A549 (cell line): ENCODE results near the gene MPP4.

Experiments
- EP300 ChIP-seq, 2 experiments: fragments of >200 bp; sonication (Bioruptor Twin); formaldehyde crosslinking; IDR thresholded peaks; 2 replicates in 1 of 2; 3 replicates in 1 of 2; pipeline ENCODE4 v1.6.1; 2016 to 2017
- MAX ChIP-seq: IDR thresholded peaks from 2 replicates; pipeline ENCODE4 v1.6.1; 2012
- MYC ChIP-seq: IDR thresholded peaks from 2 replicates; pipeline ENCODE4 v1.6.1; 2012; ENCODE audit warnings: mild to moderate bottlenecking, inconsistent platforms, low read length, improper control_type of control experiment, borderline replicate concordance
- NFE2L2 ChIP-seq: fragments of 150-350 bp; conservative IDR thresholded peaks from 2 replicates; pipeline ENCODE4 v1.6.1; 2014; ENCODE audit warnings: low read length
- POLR2A ChIP-seq: IDR thresholded peaks from 2 replicates; pipeline ENCODE4 v1.6.1; 2012; ENCODE audit warnings: mild to moderate bottlenecking, low read length
- RNF2 ChIP-seq: fragments of 200-600 bp; sonication (generic); IDR thresholded peaks from 2 replicates; pipeline ENCODE4 v1.6.1; 2016; ENCODE audit warnings: low read depth, mild to moderate bottlenecking, antibody characterized with exemption, moderate library complexity, borderline replicate concordance
- USF2 ChIP-seq: fragments of 450-650 bp; IDR thresholded peaks from 2 replicates; pipeline ENCODE4 v1.6.1; 2014; ENCODE audit warnings: antibody characterized with exemption
- TF ChIP-seq, protein P1 (sequence below): fragments of 200-600 bp; sonication (generic); IDR thresholded peaks from 2 replicates; pipeline ENCODE4 v1.6.1; 2016; ENCODE audit warnings: antibody characterized with exemption, mild to moderate bottlenecking, moderate library complexity
- TF ChIP-seq, protein P2 (sequence below): fragments of >200 bp; sonication (Bioruptor Twin); formaldehyde crosslinking; IDR thresholded peaks from 3 replicates; pipeline ENCODE4 v1.5.1; 2016
- TF ChIP-seq, protein P3 (sequence below): IDR thresholded peaks from 2 replicates; pipeline ENCODE4 v1.6.1; 2012

DNA sequence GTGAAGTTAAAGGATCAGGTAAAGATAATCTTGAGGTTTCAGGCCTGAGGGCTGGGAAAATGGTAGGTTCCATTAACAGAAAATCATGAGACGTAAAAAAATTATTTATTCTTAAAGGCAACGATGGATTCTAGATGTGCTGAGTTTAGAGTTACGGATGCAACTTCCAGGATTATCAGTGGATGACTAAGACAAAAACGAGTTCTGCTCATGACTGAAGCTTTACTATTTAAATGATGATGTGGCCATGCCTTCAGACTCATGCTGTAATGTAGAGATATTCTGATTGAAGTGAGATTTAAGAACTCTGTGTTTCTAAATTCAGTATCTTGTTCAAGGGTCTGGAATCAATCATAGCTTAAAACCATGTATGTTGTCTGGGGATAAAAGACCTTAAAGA, 60.1 kb downstream of the MPP4 start:
- TF ChIP-seq, protein P1, sequence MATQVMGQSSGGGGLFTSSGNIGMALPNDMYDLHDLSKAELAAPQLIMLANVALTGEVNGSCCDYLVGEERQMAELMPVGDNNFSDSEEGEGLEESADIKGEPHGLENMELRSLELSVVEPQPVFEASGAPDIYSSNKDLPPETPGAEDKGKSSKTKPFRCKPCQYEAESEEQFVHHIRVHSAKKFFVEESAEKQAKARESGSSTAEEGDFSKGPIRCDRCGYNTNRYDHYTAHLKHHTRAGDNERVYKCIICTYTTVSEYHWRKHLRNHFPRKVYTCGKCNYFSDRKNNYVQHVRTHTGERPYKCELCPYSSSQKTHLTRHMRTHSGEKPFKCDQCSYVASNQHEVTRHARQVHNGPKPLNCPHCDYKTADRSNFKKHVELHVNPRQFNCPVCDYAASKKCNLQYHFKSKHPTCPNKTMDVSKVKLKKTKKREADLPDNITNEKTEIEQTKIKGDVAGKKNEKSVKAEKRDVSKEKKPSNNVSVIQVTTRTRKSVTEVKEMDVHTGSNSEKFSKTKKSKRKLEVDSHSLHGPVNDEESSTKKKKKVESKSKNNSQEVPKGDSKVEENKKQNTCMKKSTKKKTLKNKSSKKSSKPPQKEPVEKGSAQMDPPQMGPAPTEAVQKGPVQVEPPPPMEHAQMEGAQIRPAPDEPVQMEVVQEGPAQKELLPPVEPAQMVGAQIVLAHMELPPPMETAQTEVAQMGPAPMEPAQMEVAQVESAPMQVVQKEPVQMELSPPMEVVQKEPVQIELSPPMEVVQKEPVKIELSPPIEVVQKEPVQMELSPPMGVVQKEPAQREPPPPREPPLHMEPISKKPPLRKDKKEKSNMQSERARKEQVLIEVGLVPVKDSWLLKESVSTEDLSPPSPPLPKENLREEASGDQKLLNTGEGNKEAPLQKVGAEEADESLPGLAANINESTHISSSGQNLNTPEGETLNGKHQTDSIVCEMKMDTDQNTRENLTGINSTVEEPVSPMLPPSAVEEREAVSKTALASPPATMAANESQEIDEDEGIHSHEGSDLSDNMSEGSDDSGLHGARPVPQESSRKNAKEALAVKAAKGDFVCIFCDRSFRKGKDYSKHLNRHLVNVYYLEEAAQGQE: no peak
- TF ChIP-seq POLR2A: no peak
- TF ChIP-seq, protein P2, sequence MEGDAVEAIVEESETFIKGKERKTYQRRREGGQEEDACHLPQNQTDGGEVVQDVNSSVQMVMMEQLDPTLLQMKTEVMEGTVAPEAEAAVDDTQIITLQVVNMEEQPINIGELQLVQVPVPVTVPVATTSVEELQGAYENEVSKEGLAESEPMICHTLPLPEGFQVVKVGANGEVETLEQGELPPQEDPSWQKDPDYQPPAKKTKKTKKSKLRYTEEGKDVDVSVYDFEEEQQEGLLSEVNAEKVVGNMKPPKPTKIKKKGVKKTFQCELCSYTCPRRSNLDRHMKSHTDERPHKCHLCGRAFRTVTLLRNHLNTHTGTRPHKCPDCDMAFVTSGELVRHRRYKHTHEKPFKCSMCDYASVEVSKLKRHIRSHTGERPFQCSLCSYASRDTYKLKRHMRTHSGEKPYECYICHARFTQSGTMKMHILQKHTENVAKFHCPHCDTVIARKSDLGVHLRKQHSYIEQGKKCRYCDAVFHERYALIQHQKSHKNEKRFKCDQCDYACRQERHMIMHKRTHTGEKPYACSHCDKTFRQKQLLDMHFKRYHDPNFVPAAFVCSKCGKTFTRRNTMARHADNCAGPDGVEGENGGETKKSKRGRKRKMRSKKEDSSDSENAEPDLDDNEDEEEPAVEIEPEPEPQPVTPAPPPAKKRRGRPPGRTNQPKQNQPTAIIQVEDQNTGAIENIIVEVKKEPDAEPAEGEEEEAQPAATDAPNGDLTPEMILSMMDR: no peak
- TF ChIP-seq NFE2L2: no peak
- TF ChIP-seq MAX: no peak
- no peak for TF ChIP-seq EP300 (IDR thresholded peaks at IDR 0.05)
- no peak for TF ChIP-seq USF2
- TF ChIP-seq RNF2: no peak
- TF ChIP-seq, protein P3, sequence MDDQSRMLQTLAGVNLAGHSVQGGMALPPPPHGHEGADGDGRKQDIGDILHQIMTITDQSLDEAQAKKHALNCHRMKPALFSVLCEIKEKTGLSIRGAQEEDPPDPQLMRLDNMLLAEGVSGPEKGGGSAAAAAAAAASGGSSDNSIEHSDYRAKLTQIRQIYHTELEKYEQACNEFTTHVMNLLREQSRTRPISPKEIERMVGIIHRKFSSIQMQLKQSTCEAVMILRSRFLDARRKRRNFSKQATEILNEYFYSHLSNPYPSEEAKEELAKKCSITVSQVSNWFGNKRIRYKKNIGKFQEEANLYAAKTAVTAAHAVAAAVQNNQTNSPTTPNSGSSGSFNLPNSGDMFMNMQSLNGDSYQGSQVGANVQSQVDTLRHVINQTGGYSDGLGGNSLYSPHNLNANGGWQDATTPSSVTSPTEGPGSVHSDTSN: no peak
- TF ChIP-seq MYC: no peak
